Measurements from ENCODE around the gene ZNF236.

DNA sequence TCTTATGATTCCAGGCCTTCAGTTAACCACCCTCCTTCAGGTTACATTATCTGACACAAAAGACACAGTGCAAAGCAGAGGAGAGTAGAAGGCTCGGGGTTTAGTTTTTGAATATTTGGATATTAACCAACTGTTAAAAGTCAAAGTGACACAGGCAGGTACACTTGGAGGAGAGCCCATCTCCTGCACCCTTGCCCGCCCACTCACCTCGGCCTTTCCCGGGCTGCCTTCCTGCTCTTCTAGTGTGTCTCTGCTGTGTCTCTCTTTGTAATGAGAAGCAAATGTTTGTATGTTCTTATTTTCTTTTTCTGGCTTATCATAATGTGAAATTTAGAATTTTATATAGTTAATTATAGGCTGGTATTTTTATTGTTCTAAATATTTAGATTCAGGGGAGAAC lies 35.1 kb downstream of the ZNF236 start:
- TF ChIP-seq CTCF (IDR thresholded peaks at IDR 0.05): no peak
- no peak for TF ChIP-seq POLR2A (IDR thresholded peaks at IDR 0.05)
